GM10248 (cell line): ENCODE results near the gene HERC2.
"Not testable (repeated sequence)": the region's sequence is repeated elsewhere in the genome, so short reads cannot be mapped to it uniquely, and the experiment has no call there.

ENCODE experiments used
- CTCF ChIA-PET: fragments of 300-600 bp; sonication (Branson Sonifier 250); formaldehyde crosslinking; extraction: SDS; loops from one replicate; lab custom pipeline; 2021; ENCODE audit warnings: antibody characterized with exemption; lab: Yijun Ruan, JAX
- POLR2A ChIA-PET: fragments of 350-650 bp; sonication (Branson Sonifier 250); formaldehyde crosslinking; extraction: SDS; loops from one replicate; lab custom pipeline; 2020; ENCODE audit warnings: antibody characterized with exemption; lab: Yijun Ruan, JAX
- DNase-seq: peaks from one replicate; pipeline ENCODE4 v3.0.0; 2012; ENCODE audit errors: extremely low spot score
- TF ChIP-seq, protein P1 (sequence below): IDR thresholded peaks from 2 replicates; pipeline ENCODE4 v1.5.1; 2012; ENCODE audit warnings: mild to moderate bottlenecking, low read depth; ENCODE audit errors: extremely low read depth, missing control alignments, control extremely low read depth

HERC2 gene

DNA sequence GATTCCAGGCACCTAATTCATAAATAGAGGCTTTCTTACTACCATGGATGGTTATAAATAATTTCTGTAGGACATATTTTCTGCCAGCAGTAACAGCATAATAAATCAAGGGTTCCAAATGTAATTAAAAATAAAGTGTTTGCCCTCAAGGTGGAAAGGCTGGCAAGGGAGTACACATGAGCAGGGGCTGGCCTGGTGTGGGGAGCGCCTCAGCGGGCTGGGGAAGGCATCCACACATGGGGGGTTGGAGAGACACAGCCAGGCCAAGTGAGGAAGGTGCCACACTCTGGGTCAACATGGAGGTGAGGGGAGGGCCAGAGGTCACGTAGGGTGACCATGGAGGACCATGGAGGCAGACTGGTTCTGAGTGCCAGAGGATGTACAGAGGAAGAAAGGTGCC lies 157.1 kb downstream of the HERC2 start:
- no peak for DNase-seq
- CTCF ChIA-PET: no interaction called here
- TF ChIP-seq, protein P1, sequence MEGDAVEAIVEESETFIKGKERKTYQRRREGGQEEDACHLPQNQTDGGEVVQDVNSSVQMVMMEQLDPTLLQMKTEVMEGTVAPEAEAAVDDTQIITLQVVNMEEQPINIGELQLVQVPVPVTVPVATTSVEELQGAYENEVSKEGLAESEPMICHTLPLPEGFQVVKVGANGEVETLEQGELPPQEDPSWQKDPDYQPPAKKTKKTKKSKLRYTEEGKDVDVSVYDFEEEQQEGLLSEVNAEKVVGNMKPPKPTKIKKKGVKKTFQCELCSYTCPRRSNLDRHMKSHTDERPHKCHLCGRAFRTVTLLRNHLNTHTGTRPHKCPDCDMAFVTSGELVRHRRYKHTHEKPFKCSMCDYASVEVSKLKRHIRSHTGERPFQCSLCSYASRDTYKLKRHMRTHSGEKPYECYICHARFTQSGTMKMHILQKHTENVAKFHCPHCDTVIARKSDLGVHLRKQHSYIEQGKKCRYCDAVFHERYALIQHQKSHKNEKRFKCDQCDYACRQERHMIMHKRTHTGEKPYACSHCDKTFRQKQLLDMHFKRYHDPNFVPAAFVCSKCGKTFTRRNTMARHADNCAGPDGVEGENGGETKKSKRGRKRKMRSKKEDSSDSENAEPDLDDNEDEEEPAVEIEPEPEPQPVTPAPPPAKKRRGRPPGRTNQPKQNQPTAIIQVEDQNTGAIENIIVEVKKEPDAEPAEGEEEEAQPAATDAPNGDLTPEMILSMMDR: no peak
- POLR2A ChIA-PET: no interaction called here

GRCh38 chr15:28154283-28154682 lies 167.7 kb downstream of the HERC2 start:
- no peak for DNase-seq
- ChIA-PET CTCF (interaction anchor here (0.9 kb wide), 1 partner anchor 26 kb away, joined by 3 read pairs; no protein-coding TSS in a partner anchor), POLR2A (no interaction called here)
- TF ChIP-seq, protein P1: no peak

DNA sequence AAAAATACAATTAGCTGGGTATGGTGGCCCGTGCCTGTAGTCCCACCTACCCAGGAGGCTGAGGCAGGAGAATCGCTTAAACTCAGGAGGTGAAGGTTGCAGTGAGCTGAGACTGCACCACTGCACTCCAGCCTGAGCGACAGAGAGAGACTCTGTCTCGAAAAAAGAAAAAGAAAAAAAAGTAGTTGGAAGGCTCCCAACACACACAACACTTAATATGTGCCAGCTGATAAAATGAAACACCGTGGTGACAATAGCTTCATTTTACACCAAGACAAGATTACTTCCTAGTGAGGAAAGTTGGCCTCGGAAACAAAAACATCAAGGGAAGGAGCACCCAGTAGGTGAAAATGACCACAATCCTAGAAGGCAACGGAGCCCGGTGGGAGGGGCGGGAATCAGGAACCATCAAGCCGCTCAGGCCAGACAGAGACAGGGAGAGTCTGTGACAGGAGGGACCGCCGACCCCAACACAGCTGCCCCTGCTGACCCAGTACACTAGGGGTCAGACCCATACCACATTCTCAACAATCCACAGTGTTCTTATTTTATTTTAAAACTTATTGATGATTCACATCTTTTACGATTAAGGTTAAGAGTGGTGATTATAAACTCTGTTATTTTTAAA lies 168.4 kb downstream of the HERC2 start:
- POLR2A ChIA-PET: no interaction called here
- DNase-seq: no peak
- CTCF ChIA-PET: interaction anchor here (0.9 to 1.4 kb wide), 2 partner anchors 19 to 26 kb away, joined by 3 read pairs; no protein-coding TSS in a partner anchor
- TF ChIP-seq, protein P1: no peak

DNA sequence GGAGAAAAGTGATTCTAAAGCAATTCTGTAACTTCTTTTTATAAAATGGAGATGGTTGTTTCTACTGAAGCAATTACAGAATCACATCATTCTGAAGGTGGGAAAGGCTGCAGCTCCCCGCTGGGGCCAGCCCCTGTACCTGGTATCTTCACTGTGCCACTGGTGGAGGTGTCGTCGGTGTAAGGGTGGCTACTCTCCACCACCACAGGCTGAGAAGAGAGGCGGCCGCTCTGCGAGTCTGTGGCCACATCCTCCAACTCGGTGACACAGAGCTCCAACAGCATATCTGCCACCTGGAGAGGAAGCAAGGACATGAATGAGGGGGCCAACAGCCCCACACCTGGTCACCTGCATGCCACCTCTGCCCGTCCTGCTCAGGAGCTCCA lies 169.4 kb downstream of the HERC2 start:
- DNase-seq, POLR2A ChIA-PET: not testable (repeated sequence)
- CTCF ChIA-PET: interaction anchor here (1.4 kb wide), 1 partner anchor 18 kb away, joined by 3 read pairs; no protein-coding TSS in a partner anchor

GRCh38 chr15:28151864-28152537 lies 170.0 kb downstream of the HERC2 start:
- CTCF ChIA-PET, DNase-seq, POLR2A ChIA-PET: not testable (repeated sequence)

DNA sequence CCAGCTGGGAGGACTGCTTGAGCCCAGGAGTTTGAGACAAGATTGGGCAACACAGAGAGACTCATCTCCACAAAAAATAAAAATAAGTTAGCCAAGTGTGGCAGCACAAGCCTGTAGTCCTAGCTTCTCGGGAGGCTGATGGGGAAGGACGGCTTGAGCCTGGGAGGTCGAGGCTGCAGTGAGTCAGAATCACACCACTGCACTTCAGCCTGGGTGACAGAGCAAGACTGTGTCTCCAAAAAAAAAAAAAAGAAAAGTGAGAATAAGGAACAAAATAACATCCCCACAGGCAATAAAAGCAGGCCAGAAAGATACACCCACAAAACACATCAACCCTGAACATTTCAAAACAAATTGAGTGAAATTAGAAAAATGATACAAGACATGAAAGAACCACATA lies 174.2 kb downstream of the HERC2 start:
- ChIA-PET POLR2A (no interaction called here), CTCF (no interaction called here)
- no peak for DNase-seq
- TF ChIP-seq, protein P1: no peak

DNA sequence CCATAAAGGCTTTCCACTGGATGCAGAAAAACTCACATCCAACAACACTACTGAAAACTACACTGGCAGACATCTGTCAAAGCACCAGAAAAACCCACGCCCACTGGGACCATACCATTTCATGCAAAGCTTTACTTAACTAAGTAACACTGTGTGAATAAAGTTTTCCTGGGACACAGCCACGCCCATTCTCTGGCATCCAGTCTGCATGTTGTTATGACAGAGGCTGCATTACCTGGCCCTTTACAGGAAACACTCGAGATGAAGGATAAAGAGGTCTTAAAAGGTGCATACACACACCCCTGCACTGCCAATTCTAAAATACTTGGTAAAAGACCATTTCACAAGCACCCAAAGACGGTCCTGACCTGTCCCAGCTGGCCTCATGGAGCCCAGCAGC lies 176.6 kb downstream of the HERC2 start:
- CTCF ChIA-PET: interaction anchor here (1.5 to 6.0 kb wide), 2 partner anchors 20 to 26 kb away, joined by 4 to 30 read pairs; no protein-coding TSS in a partner anchor
- DNase-seq, POLR2A ChIA-PET: not testable (repeated sequence)

DNA sequence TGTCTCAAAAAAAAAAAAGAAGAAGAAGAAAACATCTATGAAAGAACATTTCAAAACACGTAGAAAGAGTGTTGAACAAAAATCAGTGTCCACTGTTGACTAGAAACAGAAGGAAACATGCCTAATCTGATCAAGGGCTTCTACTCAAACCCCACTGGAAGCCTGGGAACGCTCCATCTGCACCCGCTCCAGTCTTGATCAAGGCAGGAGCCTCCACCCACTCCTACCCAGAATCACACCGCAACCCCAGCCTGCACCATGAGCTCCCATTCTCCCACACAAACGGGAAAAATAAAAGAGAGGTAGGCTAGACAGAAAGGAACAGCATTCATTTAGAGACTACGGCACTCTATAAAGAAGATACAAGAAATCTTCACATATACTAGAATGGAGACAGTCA lies 181.9 kb downstream of the HERC2 start:
- DNase-seq: no peak
- ChIA-PET CTCF (no interaction called here), POLR2A (no interaction called here)
- TF ChIP-seq, protein P1: no peak

DNA sequence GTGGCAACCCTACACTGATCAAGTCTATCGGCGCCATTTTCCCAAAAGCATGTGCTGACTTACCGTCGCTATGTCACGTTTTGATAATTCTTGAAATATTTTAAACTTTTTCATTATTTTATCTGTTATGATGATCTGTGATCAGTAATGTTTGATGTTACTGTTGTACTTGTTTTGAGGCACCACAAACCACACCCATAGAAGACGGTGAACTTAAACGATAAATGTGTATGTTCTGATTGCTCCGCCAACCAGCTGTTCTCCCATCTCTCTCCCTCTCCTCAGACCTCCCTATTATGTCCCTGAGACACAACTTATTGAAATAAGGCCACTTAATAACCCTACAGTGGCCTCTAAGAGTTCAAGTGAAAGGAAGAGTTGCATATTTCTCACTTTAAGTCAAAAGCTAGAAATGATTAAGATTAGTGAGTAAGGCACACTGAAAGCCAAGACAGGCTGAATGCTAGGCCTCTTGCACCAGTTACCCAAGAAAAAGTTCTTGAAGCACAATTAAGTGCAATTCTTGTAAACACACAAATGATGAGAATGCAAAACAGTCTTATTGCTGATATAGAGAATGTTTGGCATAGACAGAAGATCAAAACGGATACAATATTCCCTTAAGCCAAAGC lies 184.5 kb downstream of the HERC2 start:
- POLR2A ChIA-PET: interaction anchor here (0.6 kb wide), 1 partner anchor 159 kb away, joined by 3 read pairs; no protein-coding TSS in a partner anchor
- not testable (repeated sequence) for DNase-seq
- CTCF ChIA-PET: interaction anchor here (2.0 kb wide), 1 partner anchor 11 kb away, joined by 11 read pairs; no protein-coding TSS in a partner anchor

DNA sequence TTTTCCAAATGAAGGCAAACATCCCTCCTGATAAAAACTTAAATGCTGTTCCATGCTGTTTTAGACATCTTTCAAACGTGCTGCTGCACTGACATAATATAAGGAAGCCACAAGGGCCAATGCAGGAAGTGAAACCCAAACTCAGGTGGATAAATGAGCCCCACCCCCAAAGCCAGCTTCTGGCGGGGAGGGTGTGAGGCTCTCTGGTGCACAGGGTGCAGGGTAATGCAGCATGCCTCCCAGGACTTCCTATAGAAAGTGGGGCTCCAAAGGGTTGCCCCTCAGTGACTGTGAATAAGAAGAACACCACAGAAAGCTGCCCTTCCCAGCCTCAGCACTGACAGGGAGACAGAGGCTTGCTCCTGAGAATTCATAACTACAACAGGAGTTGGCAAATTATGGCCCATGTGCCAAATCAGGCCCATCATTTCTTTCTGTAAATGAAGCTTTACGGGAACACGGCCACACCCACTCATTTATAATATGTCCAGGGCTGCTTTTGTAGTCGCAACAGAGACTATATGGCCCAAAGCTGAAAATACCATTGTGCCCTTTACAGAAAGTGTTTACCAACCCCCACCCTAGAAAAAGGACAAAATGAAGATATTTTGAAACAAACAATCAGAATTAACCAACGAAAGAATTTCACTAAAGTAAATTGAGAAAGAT lies 185.6 kb downstream of the HERC2 start:
- CTCF ChIA-PET, POLR2A ChIA-PET, DNase-seq: not testable (repeated sequence)
